Spleen (tissue), 7 donors: ENCODE measurements around the gene MFF.

ENCODE experiments used
- CTCF ChIP-seq, 11 experiments: fragments of 200-600 bp in 7 of 11; fragments of 450-650 bp in 4 of 11; sonication (generic) in 4 of 11; IDR thresholded peaks in 8 of 11; conservative IDR thresholded peaks in 3 of 11; 1 replicate in 7 of 11; 2 replicates in 4 of 11; pipeline versions ENCODE4 v1.4.0 to v1.8.0; 2016 to 2021; ENCODE audit warnings: antibody characterized with exemption in 11 of 11, inconsistent platforms in 4 of 11, mild to moderate bottlenecking in 1 of 11
- POLR2A ChIP-seq, 3 donors: fragments of 450-650 bp; IDR thresholded peaks; one replicate each; pipeline ENCODE4 v1.5.1; 2017; ENCODE audit warnings: antibody characterized with exemption in 3 of 3, mild to moderate bottlenecking in 1 of 3
- POLR2AphosphoS5 ChIP-seq, 3 donors: sonication (generic); formaldehyde crosslinking; IDR thresholded peaks; one replicate each; pipeline ENCODE4 v1.5.1; 2017; ENCODE audit warnings: antibody characterized with exemption in 3 of 3
- donor health status: DM: no; HTN: no; CAD: no; lungs with moderate emphysema.
- donor health status: DM: no; HTN: no; CAD: no.
- donor health status: DM: no; HTN: no; CAD: no.

GRCh38 chr2:227351639-227352038 is 26.6 kb downstream of the MFF start:
- TF ChIP-seq POLR2A (IDR thresholded peaks at IDR 0.05) = no peak
- no peak for TF ChIP-seq CTCF (IDR thresholded peaks at IDR 0.05 in 8 of 11, conservative IDR thresholded peaks at IDR 0.05 in 3 of 11)
- TF ChIP-seq POLR2AphosphoS5 (IDR thresholded peaks at IDR 0.05) = no peak
